HEK293 (cell line): Measurements from ENCODE around the gene FLRT2.

Experiments
- CTCF ChIA-PET: fragments of 350-600 bp; formaldehyde crosslinking; extraction: SDS; loops from one replicate; lab custom pipeline; 2021; ENCODE audit warnings: antibody characterized with exemption; lab: Yijun Ruan, JAX
- POLR2A ChIA-PET: fragments of 300-600 bp; formaldehyde crosslinking; extraction: SDS; loops from one replicate; lab custom pipeline; 2020; ENCODE audit warnings: antibody characterized with exemption, inconsistent platforms; lab: Yijun Ruan, JAX
- H3K27ac ChIP-seq: fragments of 200-500 bp; sonication (Bioruptor generic); 2 replicates; pipeline ENCODE4 v1.5.1; 2014; ENCODE audit warnings: low read depth, low read length, control low read depth, inconsistent platforms; ENCODE audit errors: extremely low read depth
- H3K36me3 ChIP-seq, 2 experiments: fragments of 200-500 bp in 1 of 2; sonication (Bioruptor generic) in 1 of 2; 1 replicate in 1 of 2; 2 replicates in 1 of 2; pipeline ENCODE4 v1.5.1; 2014 to 2017; ENCODE audit warnings: inconsistent platforms in 2 of 2, low read length in 2 of 2; ENCODE audit not compliant: control insufficient read depth in 2 of 2, insufficient read depth in 1 of 2
- H3K4me1 ChIP-seq: fragments of 200-500 bp; sonication (Bioruptor generic); 2 replicates; pipeline ENCODE4 v1.5.1; 2014; ENCODE audit warnings: mild to moderate bottlenecking, low read length, inconsistent platforms; ENCODE audit not compliant: control insufficient read depth, insufficient read depth
- H3K4me3 ChIP-seq: 2 replicates; pipeline ENCODE4 v1.5.1; 2011; ENCODE audit warnings: low read depth, mild to moderate bottlenecking, control low read depth, low read length, moderate library complexity
- H3K9me3 ChIP-seq: fragments of 200-500 bp; sonication (Bioruptor generic); 2 replicates; pipeline ENCODE4 v1.5.1; 2014; ENCODE audit warnings: low read depth, low read length, inconsistent platforms; ENCODE audit not compliant: control insufficient read depth, insufficient read depth
- BCL11A ChIP-seq: fragments of 450-650 bp; formaldehyde crosslinking; IDR thresholded peaks from 2 replicates; pipeline ENCODE4 v1.5.1; 2016; ENCODE audit warnings: low read depth, missing biosample characterization, missing genetic modification characterization
- GLI4 ChIP-seq: fragments of 450-650 bp; formaldehyde crosslinking; IDR thresholded peaks from 2 replicates; pipeline ENCODE4 v1.5.1; 2016; ENCODE audit warnings: missing biosample characterization, missing genetic modification characterization
- MEIS1 ChIP-seq: sonication (generic); formaldehyde crosslinking; IDR thresholded peaks from 2 replicates; pipeline ENCODE4 v1.8.1; 2022; ENCODE audit warnings: missing genetic modification reagents, mild to moderate bottlenecking, borderline replicate concordance
- MZF1 ChIP-seq: fragments of 450-650 bp; formaldehyde crosslinking; IDR thresholded peaks from 2 replicates; pipeline ENCODE4 v1.5.1; 2017; ENCODE audit warnings: missing biosample characterization, missing genetic modification characterization, borderline replicate concordance
- PRDM1 ChIP-seq: fragments of 450-650 bp; formaldehyde crosslinking; IDR thresholded peaks from 2 replicates; pipeline ENCODE4; 2016; ENCODE audit warnings: missing biosample characterization, missing genetic modification characterization
- SP2 ChIP-seq: fragments of 450-650 bp; formaldehyde crosslinking; IDR thresholded peaks from 2 replicates; pipeline ENCODE4 v1.5.1; 2016; ENCODE audit warnings: missing biosample characterization, missing genetic modification characterization
- ZNF112 ChIP-seq: fragments of 450-650 bp; formaldehyde crosslinking; IDR thresholded peaks from 2 replicates; pipeline ENCODE4 v1.5.0; 2017; ENCODE audit warnings: missing biosample characterization, missing genetic modification characterization
- ZNF155 ChIP-seq: fragments of 450-650 bp; formaldehyde crosslinking; IDR thresholded peaks from 2 replicates; pipeline ENCODE4 v1.5.1; 2016; ENCODE audit warnings: missing biosample characterization, missing genetic modification characterization
- ZNF174 ChIP-seq: fragments of 450-650 bp; formaldehyde crosslinking; IDR thresholded peaks from 2 replicates; pipeline ENCODE4 v1.5.0; 2017; ENCODE audit warnings: missing biosample characterization, mild to moderate bottlenecking, missing genetic modification characterization
- ZNF175 ChIP-seq: fragments of 450-650 bp; formaldehyde crosslinking; IDR thresholded peaks from 2 replicates; pipeline ENCODE4 v1.5.1; 2016; ENCODE audit warnings: missing biosample characterization, missing genetic modification characterization
- ZNF223 ChIP-seq: fragments of 450-650 bp; formaldehyde crosslinking; IDR thresholded peaks from 2 replicates; pipeline ENCODE4 v1.5.1; 2016; ENCODE audit warnings: missing biosample characterization, missing genetic modification characterization
- ZNF404 ChIP-seq: fragments of 450-650 bp; formaldehyde crosslinking; IDR thresholded peaks from 2 replicates; pipeline ENCODE4 v1.5.1; 2017; ENCODE audit warnings: missing biosample characterization, missing genetic modification characterization
- ZNF548 ChIP-seq: fragments of 450-650 bp; formaldehyde crosslinking; IDR thresholded peaks from 2 replicates; pipeline ENCODE4 v1.5.1; 2016; ENCODE audit warnings: missing biosample characterization, missing genetic modification characterization
- ZNF624 ChIP-seq: fragments of 450-650 bp; formaldehyde crosslinking; IDR thresholded peaks from 2 replicates; pipeline ENCODE4 v1.5.1; 2017; ENCODE audit warnings: missing biosample characterization, missing genetic modification characterization
- ZNF629 ChIP-seq: fragments of 450-650 bp; formaldehyde crosslinking; IDR thresholded peaks from 2 replicates; pipeline ENCODE4 v1.5.1; 2017; ENCODE audit warnings: missing biosample characterization, missing genetic modification characterization
- ZNF654 ChIP-seq: fragments of 450-650 bp; formaldehyde crosslinking; IDR thresholded peaks from 2 replicates; pipeline ENCODE4 v1.5.1; 2016; ENCODE audit warnings: low read depth, missing biosample characterization, missing genetic modification characterization
- ZNF777 ChIP-seq: fragments of 450-650 bp; formaldehyde crosslinking; IDR thresholded peaks from 2 replicates; pipeline ENCODE4 v1.5.1; 2017; ENCODE audit warnings: missing biosample characterization, missing genetic modification characterization, borderline replicate concordance
- ZNF792 ChIP-seq: fragments of 450-650 bp; formaldehyde crosslinking; IDR thresholded peaks from 2 replicates; pipeline ENCODE4 v1.5.1; 2016; ENCODE audit warnings: missing biosample characterization, missing genetic modification characterization
- TF ChIP-seq, protein P1 (sequence below): fragments of 450-650 bp; formaldehyde crosslinking; IDR thresholded peaks from 2 replicates; pipeline ENCODE4 v1.5.1; 2017; ENCODE audit warnings: missing biosample characterization, missing genetic modification characterization
- TF ChIP-seq, protein P2 (sequence below): fragments of 450-650 bp; formaldehyde crosslinking; IDR thresholded peaks from 2 replicates; pipeline ENCODE4 v1.5.1; 2016; ENCODE audit warnings: missing biosample characterization, missing genetic modification characterization
- TF ChIP-seq, protein P3 (sequence below): fragments of 450-650 bp; formaldehyde crosslinking; IDR thresholded peaks from 2 replicates; pipeline ENCODE4 v1.5.1; 2016; ENCODE audit warnings: missing biosample characterization, missing genetic modification characterization, borderline replicate concordance
- TF ChIP-seq, protein P4 (sequence below): fragments of 450-650 bp; formaldehyde crosslinking; IDR thresholded peaks from 2 replicates; pipeline ENCODE4 v1.5.1; 2016; ENCODE audit warnings: missing biosample characterization, missing genetic modification characterization

Gene FLRT2

DNA sequence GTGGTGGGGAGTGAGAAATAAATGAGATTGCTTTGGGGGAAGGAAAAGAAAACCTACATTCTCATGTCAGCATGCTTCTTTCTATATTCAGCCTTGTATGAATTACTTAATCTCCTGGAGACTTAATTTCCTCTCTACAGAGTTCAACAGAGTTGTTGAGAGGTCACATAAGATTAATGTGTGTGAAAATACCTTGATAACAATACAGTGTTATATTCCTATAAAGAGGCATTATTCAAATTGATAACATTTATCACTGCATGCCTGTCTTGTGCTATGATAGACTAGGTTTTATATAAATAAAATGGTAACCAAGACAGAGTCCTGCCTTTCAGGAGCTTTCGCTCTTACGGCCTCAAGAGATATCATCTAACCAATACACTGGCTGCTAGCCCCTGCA lies 9.6 kb downstream of the FLRT2 start:
- Histone ChIP-seq H3K9me3 (no peaks in the 10 kb centered on the region), H3K4me3 (no peak overlapping the region), H3K4me1 (peaks cover 16% of the 10 kb centered on the region), H3K36me3 (peaks cover 0 to 29% of the 10 kb centered on the region in 2 experiments; a peak in 1 of 3 replicates), H3K27ac (no peak overlapping the region)
- CTCF ChIA-PET: no interaction called here
- no peak for TF ChIP-seq MEIS1 (CRISPR knock-in tag)
- POLR2A ChIA-PET: interaction anchor here (0.6 kb wide), 1 partner anchor 373 kb away, joined by 4 read pairs; no protein-coding TSS in a partner anchor

DNA sequence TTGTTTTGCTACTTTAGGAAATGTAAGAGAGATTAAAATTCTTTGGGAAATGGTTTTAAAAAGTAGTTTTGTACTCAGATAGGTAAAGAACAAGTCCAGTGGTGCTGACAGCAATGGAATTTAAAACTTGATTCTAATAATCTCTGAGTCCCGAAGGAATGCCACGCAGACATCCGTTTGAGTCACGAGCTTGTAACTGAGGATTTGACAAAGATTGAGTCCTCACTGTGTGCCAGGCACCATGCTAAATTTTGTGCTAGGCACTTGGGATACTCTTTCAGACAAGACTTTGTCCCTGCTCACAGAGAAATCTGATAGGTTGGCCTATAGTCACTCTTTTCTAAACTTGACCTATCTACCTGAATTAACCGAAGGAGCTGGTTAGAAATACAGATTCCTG lies 12.7 kb downstream of the FLRT2 start:
- TF ChIP-seq ZNF792 (tag by site-specific recombination) (no peak), ZNF777 (no peak)
- no peak overlapping the region for H3K4me3 ChIP-seq
- H3K4me1 ChIP-seq: peaks cover 5% of the 10 kb centered on the region; the same call in 1 of the 2 replicates
- H3K27ac ChIP-seq: no peak overlapping the region
- no peaks in the 10 kb centered on the region for H3K9me3 ChIP-seq
- POLR2A ChIA-PET: interaction anchor here (1.4 kb wide), 1 partner anchor 9 kb away, joined by 7 read pairs; no protein-coding TSS in a partner anchor
- peaks cover 0 to 34% of the 10 kb centered on the region in 2 experiments; a peak in 1 of 3 replicates for H3K36me3 ChIP-seq
- CTCF ChIA-PET: no interaction called here

DNA sequence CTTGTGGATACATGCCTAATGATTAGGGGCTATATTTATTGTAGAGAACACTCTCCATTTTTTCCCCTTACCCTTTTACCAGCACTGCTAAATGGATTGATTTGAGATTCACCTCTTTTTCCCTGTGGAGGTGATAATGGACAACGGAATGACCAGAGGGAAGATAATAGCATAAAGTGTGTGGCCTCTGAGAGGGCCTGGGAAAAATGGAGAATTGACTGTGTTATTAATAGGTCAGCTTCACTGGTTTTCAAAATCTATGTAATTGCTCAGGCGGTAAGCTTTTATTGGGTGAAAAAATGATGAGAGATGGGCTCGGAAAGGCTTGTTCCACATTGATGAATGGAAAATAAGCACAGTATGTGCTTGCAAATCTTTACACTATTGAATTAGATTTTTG lies 15.8 kb downstream of the FLRT2 start:
- CTCF ChIA-PET: no interaction called here
- Histone ChIP-seq H3K9me3 (no peaks in the 10 kb centered on the region), H3K4me3 (no peak overlapping the region)

DNA sequence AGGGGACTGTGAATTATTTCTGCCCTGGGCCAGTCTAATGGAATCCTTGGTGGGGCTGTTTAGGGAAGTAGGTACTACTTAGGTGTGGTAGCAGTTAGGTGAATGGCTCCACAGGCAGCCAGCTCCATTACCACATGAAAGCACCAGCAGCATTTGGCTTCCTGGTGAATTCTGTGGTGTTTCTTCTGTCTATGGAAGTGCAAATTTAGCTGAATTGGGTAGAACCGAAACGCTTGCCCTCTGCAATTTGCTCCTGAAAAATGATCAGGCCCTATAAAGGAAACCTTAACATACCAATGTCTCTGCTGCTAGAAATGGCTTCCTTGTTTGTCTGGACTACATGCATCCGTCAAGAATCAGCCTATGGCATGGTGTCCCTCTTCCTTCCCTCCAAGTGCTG lies 16.4 kb downstream of the FLRT2 start:
- Histone ChIP-seq H3K27ac (no peak overlapping the region), H3K36me3 (peaks cover 0 to 35% of the 10 kb centered on the region in 2 experiments; a peak in 1 of 3 replicates)
- POLR2A ChIA-PET: no interaction called here

More for the DNA sequence above, 15.8 kb downstream of the FLRT2 start:
- POLR2A ChIA-PET: no interaction called here
- no peak overlapping the region for H3K27ac ChIP-seq
- peaks cover 0 to 38% of the 10 kb centered on the region in 2 experiments; a peak in 1 of 3 replicates for H3K36me3 ChIP-seq
- TF ChIP-seq ZNF155 (tag by site-specific recombination) (no peak), MZF1 (no peak), ZNF404 (tag by site-specific recombination) (no peak), ZNF629 (tag by site-specific recombination) (no peak)
- H3K4me1 ChIP-seq: peaks cover 17% of the 10 kb centered on the region

DNA sequence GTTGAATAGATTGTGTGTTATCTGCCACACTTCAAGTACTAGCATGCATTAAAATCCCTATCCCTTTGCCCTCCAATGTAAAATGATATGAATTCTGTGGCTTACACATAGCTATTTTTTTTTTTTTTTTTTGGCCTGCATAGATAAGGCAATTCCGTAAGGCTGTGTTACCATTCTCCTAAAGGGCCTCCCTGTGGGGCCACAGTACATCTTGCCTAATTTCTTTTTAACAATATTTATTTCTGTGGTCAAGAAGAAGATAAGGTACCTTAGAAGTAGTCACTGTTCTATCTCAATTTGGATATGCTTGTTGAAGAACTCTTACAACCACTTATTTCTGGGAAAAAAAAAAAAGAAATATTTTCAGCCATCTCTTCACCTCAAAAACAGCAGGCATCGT lies 19.8 kb downstream of the FLRT2 start:
- CTCF ChIA-PET: interaction anchor here (0.6 kb wide), 1 partner anchor 567 kb away, joined by 3 read pairs; no protein-coding TSS in a partner anchor
- TF ChIP-seq PRDM1 (tag by site-specific recombination) (no peak), SP2 (tag by site-specific recombination) (no peak), BCL11A (no peak), ZNF174 (tag by site-specific recombination) (no peak), ZNF223 (no peak)
- TF ChIP-seq, protein P1, sequence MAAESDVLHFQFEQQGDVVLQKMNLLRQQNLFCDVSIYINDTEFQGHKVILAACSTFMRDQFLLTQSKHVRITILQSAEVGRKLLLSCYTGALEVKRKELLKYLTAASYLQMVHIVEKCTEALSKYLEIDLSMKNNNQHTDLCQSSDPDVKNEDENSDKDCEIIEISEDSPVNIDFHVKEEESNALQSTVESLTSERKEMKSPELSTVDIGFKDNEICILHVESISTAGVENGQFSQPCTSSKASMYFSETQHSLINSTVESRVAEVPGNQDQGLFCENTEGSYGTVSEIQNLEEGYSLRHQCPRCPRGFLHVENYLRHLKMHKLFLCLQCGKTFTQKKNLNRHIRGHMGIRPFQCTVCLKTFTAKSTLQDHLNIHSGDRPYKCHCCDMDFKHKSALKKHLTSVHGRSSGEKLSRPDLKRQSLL (tag by site-specific recombination): no peak
- TF ChIP-seq, protein P2, sequence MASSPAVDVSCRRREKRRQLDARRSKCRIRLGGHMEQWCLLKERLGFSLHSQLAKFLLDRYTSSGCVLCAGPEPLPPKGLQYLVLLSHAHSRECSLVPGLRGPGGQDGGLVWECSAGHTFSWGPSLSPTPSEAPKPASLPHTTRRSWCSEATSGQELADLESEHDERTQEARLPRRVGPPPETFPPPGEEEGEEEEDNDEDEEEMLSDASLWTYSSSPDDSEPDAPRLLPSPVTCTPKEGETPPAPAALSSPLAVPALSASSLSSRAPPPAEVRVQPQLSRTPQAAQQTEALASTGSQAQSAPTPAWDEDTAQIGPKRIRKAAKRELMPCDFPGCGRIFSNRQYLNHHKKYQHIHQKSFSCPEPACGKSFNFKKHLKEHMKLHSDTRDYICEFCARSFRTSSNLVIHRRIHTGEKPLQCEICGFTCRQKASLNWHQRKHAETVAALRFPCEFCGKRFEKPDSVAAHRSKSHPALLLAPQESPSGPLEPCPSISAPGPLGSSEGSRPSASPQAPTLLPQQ (tag by site-specific recombination): no peak
- TF ChIP-seq, protein P3, sequence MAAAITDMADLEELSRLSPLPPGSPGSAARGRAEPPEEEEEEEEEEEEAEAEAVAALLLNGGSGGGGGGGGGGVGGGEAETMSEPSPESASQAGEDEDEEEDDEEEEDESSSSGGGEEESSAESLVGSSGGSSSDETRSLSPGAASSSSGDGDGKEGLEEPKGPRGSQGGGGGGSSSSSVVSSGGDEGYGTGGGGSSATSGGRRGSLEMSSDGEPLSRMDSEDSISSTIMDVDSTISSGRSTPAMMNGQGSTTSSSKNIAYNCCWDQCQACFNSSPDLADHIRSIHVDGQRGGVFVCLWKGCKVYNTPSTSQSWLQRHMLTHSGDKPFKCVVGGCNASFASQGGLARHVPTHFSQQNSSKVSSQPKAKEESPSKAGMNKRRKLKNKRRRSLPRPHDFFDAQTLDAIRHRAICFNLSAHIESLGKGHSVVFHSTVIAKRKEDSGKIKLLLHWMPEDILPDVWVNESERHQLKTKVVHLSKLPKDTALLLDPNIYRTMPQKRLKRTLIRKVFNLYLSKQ: no peak
- TF ChIP-seq, protein P4, sequence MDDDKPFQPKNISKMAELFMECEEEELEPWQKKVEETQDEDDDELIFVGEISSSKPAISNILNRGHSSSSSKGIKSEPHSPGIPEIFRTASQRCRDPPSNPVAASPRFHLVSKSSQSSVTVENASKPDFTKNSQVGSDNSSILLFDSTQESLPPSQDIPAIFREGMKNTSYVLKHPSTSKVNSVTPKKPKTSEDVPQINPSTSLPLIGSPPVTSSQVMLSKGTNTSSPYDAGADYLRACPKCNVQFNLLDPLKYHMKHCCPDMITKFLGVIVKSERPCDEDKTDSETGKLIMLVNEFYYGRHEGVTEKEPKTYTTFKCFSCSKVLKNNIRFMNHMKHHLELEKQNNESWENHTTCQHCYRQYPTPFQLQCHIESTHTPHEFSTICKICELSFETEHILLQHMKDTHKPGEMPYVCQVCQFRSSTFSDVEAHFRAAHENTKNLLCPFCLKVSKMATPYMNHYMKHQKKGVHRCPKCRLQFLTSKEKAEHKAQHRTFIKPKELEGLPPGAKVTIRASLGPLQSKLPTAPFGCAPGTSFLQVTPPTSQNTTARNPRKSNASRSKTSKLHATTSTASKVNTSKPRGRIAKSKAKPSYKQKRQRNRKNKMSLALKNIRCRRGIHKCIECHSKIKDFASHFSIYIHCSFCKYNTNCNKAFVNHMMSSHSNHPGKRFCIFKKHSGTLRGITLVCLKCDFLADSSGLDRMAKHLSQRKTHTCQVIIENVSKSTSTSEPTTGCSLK: no peak
- H3K4me3 ChIP-seq: no peak overlapping the region
- no peak overlapping the region for H3K27ac ChIP-seq
- H3K36me3 ChIP-seq: peaks cover 0 to 16% of the 10 kb centered on the region in 2 experiments; a peak in 1 of 3 replicates
- POLR2A ChIA-PET: no interaction called here
- H3K4me1 ChIP-seq: peaks cover 17% of the 10 kb centered on the region
- no peaks in the 10 kb centered on the region for H3K9me3 ChIP-seq

More for the DNA sequence above, 16.4 kb downstream of the FLRT2 start:
- TF ChIP-seq GLI4 (tag by site-specific recombination): no peak
- TF ChIP-seq ZNF112 (tag by site-specific recombination): no peak
- TF ChIP-seq ZNF654 (tag by site-specific recombination): no peak
- TF ChIP-seq ZNF223: no peak
- no peak for TF ChIP-seq ZNF175 (tag by site-specific recombination)
- TF ChIP-seq ZNF155 (tag by site-specific recombination): no peak
- no peak for TF ChIP-seq ZNF548 (tag by site-specific recombination)
- TF ChIP-seq ZNF624 (tag by site-specific recombination): no peak
- TF ChIP-seq, all 188 proteins: peak for 0
- H3K4me3 ChIP-seq: no peak overlapping the region
- CTCF ChIA-PET: no interaction called here
- no peaks in the 10 kb centered on the region for H3K9me3 ChIP-seq
- H3K4me1 ChIP-seq: peaks cover 17% of the 10 kb centered on the region
